ENCODE results near the gene SPACA7.
"Not testable (repeated sequence)": the region's sequence is repeated elsewhere in the genome, so short reads cannot be mapped to it uniquely, and the experiment has no call there.

The SPACA7 gene

DNA sequence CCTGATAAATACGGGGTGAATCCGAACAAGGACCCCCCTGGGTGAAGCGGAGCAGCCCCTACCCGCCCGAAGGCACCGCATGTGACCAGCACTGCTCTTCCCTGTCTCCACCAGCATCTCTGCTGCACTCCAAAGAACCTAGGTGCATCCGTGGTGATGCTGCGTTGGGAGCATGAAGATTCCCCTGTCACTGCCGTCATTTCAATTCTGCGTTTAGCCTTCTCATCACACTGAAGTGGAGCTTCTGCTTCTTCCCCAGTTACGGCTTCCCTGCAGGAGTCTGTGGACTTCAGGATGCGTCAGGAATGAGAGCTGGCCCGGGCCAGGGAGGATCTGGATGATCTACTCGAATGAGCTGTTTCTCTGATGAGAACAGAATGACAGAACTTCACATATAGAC, 47.9 kb downstream of the SPACA7 start:
- Mint-ChIP-seq H3K4me1 (ENCODE audit: low read depth) (no peaks in the 10 kb centered on the region), H3K9me3 (peaks cover 43% of the 10 kb centered on the region), H3K4me3 (no peak overlapping the region), H3K27me3 (ENCODE audit: low read depth) (no peaks in the 10 kb centered on the region), H3K27ac (no peak overlapping the region), H3K36me3 (ENCODE audit: low read depth) (no peaks in the 10 kb centered on the region)
- no peak for DNase-seq (ENCODE audit: low spot score)

DNA sequence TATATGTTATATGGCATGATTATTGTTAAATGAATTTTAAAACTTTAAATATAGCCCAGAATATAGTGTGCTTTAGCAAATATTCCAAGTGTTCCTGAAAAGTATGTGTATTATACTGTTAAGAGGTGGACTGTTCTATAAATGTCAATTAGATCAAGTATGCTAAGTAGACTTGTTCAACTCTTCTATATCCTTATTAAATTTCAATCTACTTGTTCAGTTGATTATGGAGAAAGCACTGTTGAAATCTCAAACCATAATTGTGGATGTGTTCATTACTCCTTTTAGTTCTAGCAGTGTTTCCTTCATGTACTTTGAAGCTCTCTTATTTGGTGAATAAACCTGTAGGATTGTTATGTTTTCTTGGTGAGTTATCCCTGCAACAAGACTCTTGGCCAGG, 52.5 kb downstream of the SPACA7 start:
- Mint-ChIP-seq H3K9me3 (peaks cover 21% of the 10 kb centered on the region), H3K27me3 (ENCODE audit: low read depth) (no peaks in the 10 kb centered on the region), H3K4me1 (ENCODE audit: low read depth) (no peaks in the 10 kb centered on the region), H3K27ac (no peak overlapping the region), H3K4me3 (no peak overlapping the region), H3K36me3 (ENCODE audit: low read depth) (no peaks in the 10 kb centered on the region)
- no peak for DNase-seq (ENCODE audit: low spot score)

DNA sequence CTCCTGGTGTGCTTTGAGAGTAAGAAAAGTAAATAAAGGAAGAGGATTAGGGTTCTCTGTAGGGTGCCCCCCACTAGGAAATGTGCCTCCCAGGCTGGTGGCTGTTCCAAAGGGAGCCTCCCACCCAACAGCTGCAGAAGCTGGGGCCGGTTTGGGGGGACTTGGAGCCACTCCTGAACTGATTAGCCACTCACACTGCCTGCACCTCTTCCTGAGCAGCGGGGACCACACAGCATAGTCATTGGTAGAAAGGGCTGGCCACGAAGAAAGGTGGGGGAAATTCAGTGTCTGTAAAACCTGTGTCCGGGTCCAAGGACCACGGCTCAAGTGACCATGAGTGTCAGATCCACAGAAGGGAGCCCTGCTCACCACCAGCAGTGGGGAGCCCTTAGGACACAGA, 55.6 kb downstream of the SPACA7 start:
- Mint-ChIP-seq H3K36me3 (ENCODE audit: low read depth) (no peaks in the 10 kb centered on the region), H3K4me3 (no peak overlapping the region), H3K27me3 (ENCODE audit: low read depth) (no peaks in the 10 kb centered on the region), H3K4me1 (ENCODE audit: low read depth) (no peaks in the 10 kb centered on the region), H3K27ac (no peak overlapping the region), H3K9me3 (peaks cover 16% of the 10 kb centered on the region)
- no peak for DNase-seq (ENCODE audit: low spot score)

DNA sequence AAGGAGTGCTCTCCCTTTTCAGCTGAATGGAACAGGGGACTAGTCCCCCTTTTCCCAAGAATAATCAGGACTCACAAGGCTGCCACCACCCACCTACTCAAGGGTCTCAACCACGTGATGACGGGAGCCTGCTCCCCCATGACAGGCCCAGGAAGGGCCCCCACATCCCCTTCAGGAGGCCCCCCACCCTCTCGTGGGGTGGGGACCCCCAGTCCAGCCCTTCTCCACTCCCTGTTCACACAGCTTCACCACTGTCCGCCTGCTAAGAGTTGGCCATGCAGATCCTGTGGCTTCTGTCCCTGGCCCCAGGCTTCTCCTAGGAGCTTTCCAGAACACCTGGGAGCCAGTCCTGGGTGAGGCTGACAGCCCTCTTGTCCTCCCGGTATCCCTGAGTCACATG, 56.6 kb downstream of the SPACA7 start:
- H3K9me3 Mint-ChIP-seq = peaks cover 12% of the 10 kb centered on the region
- not testable (repeated sequence) for H3K4me1 Mint-ChIP-seq (ENCODE audit: low read depth); H3K4me3 Mint-ChIP-seq; H3K27me3 Mint-ChIP-seq (ENCODE audit: low read depth); DNase-seq (ENCODE audit: low spot score); H3K27ac Mint-ChIP-seq; H3K36me3 Mint-ChIP-seq (ENCODE audit: low read depth)

DNA sequence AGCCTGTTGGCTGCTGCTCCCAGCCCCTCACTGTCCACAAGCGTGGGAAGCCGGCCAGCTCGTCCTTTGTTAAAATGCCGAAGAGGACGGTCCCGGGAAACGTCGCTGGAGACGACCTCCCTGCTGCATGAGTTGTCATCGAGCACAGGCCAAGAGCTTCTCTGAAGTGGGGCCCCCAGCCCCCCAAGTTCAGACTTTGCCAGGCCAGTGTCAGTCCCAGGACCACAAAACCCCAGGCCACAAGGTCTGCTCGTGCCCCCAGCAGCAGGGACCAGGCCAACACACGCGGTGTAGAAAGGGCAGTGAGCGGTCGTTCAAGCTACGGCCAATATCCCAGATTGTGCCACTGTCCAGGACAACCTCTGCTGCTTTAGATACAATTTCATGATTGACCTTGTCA, 57.4 kb downstream of the SPACA7 start:
- H3K36me3 Mint-ChIP-seq (ENCODE audit: low read depth); H3K4me1 Mint-ChIP-seq (ENCODE audit: low read depth); DNase-seq (ENCODE audit: low spot score); H3K4me3 Mint-ChIP-seq; H3K27ac Mint-ChIP-seq; H3K27me3 Mint-ChIP-seq (ENCODE audit: low read depth): not testable (repeated sequence)
- H3K9me3 Mint-ChIP-seq = peaks cover 19% of the 10 kb centered on the region

DNA sequence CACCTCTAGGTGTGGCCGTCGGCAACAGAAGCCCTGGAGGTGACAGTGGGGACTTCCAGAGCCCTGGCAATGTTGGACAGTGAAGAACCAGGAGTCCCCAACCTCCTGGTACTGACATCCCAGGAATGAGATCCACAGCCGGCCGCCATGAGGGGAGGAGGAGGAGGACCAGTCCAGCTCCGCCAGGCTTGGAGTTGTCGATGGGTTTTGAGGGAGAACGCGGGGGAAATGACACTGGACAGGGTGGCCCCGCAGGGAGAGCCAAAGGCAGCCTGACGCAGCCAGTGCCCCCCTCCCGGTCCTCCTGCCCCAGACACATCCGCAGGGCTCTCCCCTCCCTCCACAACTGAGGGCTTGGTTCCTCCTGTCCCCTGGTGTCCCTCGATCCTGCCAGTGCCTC, 57.9 kb downstream of the SPACA7 start:
- Mint-ChIP-seq H3K4me3 (no peak overlapping the region), H3K4me1 (ENCODE audit: low read depth) (no peaks in the 10 kb centered on the region), H3K27ac (no peak overlapping the region), H3K27me3 (ENCODE audit: low read depth) (no peaks in the 10 kb centered on the region), H3K36me3 (ENCODE audit: low read depth) (no peaks in the 10 kb centered on the region), H3K9me3 (peaks cover 20% of the 10 kb centered on the region)
- no peak for DNase-seq (ENCODE audit: low spot score)

DNA sequence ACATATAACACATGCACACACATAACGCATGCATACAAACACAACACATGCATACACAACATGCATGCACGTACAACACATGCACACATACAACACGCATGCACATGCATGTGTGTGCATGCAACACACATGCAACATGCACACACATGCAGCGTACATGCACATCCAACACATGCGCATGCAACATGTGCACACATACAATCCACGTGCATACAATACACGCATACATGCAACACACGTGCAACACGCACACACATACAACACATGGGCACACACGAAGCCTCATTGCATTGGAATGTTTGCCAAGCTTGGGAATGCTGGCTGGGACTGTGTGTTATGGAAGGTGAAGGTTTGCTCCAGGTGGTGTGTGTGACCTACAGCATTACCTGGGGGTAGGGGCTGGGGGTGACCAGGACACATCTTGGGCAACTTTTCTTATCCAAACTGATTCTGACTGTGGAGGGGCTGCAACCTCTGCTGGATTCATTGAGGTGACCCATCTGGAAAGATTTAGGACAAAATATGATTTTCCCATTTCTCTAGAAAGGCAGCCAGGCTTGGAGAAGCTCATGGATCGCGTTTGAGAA, 58.9 kb downstream of the SPACA7 start:
- DNase-seq (ENCODE audit: low spot score) = no peak
- Mint-ChIP-seq H3K9me3 (peaks cover 12% of the 10 kb centered on the region), H3K36me3 (ENCODE audit: low read depth) (no peaks in the 10 kb centered on the region), H3K4me1 (ENCODE audit: low read depth) (no peaks in the 10 kb centered on the region), H3K4me3 (no peak overlapping the region), H3K27me3 (ENCODE audit: low read depth) (no peaks in the 10 kb centered on the region), H3K27ac (no peak overlapping the region)

DNA sequence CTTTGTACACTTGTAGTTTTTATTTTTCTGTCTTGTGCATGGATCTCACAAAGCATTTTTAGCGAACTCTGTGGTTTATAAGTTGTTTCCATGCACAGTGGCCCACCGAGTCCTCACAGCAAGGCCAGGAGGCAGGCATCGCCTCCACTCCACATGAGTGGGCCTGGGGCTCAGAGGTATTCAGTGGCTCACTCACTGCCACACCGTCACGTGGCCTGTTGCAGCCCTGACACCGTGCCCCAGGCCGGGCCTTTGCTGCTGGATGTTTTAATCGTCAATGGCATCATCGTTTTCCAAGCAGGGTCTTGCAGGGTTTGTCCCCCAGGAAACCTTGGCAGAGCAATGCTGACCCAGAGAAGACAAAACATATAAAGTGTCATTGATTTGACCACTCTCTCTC, 59.8 kb downstream of the SPACA7 start:
- no peak for DNase-seq (ENCODE audit: low spot score)
- Mint-ChIP-seq H3K9me3 (peaks cover 10% of the 10 kb centered on the region), H3K4me3 (no peak overlapping the region), H3K4me1 (ENCODE audit: low read depth) (no peaks in the 10 kb centered on the region), H3K36me3 (ENCODE audit: low read depth) (no peaks in the 10 kb centered on the region), H3K27ac (no peak overlapping the region), H3K27me3 (ENCODE audit: low read depth) (no peaks in the 10 kb centered on the region)

DNA sequence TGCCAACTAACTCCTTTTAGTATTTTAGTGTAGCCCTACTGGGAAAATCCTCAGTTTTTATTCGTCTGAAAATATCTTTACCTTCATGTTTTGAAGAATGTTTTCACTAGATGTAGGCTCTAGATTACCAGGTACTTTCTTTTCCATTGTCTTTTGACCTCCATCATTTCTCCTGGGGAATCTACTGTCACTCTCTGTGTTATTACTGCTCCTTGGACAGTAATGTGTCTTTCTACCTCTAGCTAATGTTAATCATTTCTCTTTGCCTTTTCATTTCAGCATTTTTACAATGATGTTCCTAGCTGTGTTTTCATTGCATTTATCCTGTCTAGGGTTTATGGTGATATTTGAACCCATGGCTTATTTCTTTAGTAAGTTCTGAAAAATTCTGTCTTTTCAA, 61.9 kb downstream of the SPACA7 start:
- H3K9me3 Mint-ChIP-seq = peaks cover 10% of the 10 kb centered on the region
- H3K4me3 Mint-ChIP-seq = no peak overlapping the region
- no peak overlapping the region for H3K27ac Mint-ChIP-seq
- peaks cover under 1% of the 10 kb centered on the region for H3K27me3 Mint-ChIP-seq (ENCODE audit: low read depth)
- H3K4me1 Mint-ChIP-seq (ENCODE audit: low read depth) = no peaks in the 10 kb centered on the region
- H3K36me3 Mint-ChIP-seq (ENCODE audit: low read depth) = no peaks in the 10 kb centered on the region
- DNase-seq (ENCODE audit: low spot score) = no peak

DNA sequence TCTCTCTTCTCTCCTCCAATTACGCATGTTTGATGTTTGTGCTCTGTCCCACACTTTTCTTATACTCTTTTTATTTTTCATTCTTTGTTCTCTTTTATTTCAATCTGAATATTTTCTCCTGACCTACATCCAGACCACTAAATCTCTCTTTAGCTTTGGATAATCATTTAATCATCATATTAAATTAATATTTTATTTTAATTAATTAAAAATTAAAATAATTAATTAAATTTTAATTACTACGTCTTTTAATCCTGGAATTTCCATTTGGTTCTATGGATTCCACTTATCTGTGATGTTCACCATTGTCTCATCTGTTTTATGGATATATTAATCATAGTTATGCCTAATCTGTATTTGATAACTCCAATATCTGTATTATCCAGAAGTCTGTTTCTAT, 62.4 kb downstream of the SPACA7 start:
- H3K27me3 Mint-ChIP-seq (ENCODE audit: low read depth) = peaks cover 5% of the 10 kb centered on the region
- no peak for DNase-seq (ENCODE audit: low spot score)
- H3K27ac Mint-ChIP-seq = no peak overlapping the region
- H3K9me3 Mint-ChIP-seq = peaks cover 10% of the 10 kb centered on the region
- no peak overlapping the region for H3K4me3 Mint-ChIP-seq
- no peaks in the 10 kb centered on the region for H3K4me1 Mint-ChIP-seq (ENCODE audit: low read depth)
- H3K36me3 Mint-ChIP-seq (ENCODE audit: low read depth) = no peaks in the 10 kb centered on the region

DNA sequence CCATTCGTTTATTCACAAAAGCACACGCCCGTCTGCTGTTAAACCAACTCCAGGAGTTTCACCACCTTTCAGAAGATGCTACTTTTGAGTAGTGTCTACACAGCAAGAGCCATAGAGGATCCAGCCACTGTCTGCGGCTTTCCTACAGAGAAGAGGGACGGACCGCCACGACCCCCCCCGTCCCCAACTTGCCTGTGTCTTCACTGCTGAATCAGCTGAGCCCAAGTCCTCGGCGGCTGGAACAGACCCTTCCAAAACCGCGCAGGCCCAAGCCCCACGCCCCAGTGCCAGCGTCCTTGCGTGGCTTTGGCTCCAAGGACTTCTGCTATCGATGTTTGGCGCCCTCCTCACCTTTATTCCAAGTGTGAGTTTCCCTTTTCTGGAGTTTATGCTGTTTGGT, 65.1 kb downstream of the SPACA7 start:
- Mint-ChIP-seq H3K27ac (no peak overlapping the region), H3K27me3 (ENCODE audit: low read depth) (peaks cover 8% of the 10 kb centered on the region), H3K4me3 (no peak overlapping the region), H3K4me1 (ENCODE audit: low read depth) (no peaks in the 10 kb centered on the region), H3K9me3 (peaks cover 7% of the 10 kb centered on the region), H3K36me3 (ENCODE audit: low read depth) (no peaks in the 10 kb centered on the region)
- DNase-seq (ENCODE audit: low spot score) = no peak

DNA sequence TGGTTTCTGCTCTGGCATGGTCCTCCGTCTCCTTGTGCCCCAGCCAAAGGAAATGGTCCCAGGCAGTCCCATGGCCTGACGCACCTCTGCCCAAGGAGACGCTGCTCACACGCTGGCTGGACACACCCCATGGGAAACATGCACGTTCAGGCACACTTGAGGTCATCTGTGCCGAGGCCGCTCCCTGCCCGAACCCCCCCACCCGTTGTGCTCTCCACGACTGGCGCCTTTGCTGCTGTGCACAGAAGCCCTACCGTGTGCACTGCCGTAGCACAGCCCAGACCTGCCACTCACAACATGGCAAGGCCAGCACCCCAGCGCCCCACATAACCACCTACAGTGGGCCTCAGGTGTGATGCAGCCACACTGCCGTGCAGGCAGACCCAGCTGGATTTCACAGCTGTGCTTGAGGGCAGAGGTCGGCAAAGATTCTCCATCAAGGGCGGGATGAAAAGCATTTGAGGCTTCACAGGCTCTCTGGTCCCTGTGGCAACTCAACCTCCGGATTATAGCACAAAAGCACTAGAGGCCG, 65.7 kb downstream of the SPACA7 start:
- Mint-ChIP-seq H3K27ac (no peak overlapping the region), H3K27me3 (ENCODE audit: low read depth) (peaks cover 8% of the 10 kb centered on the region), H3K9me3 (peaks cover 7% of the 10 kb centered on the region), H3K4me1 (ENCODE audit: low read depth) (no peaks in the 10 kb centered on the region), H3K36me3 (ENCODE audit: low read depth) (no peaks in the 10 kb centered on the region), H3K4me3 (no peak overlapping the region)
- DNase-seq (ENCODE audit: low spot score) = no peak

DNA sequence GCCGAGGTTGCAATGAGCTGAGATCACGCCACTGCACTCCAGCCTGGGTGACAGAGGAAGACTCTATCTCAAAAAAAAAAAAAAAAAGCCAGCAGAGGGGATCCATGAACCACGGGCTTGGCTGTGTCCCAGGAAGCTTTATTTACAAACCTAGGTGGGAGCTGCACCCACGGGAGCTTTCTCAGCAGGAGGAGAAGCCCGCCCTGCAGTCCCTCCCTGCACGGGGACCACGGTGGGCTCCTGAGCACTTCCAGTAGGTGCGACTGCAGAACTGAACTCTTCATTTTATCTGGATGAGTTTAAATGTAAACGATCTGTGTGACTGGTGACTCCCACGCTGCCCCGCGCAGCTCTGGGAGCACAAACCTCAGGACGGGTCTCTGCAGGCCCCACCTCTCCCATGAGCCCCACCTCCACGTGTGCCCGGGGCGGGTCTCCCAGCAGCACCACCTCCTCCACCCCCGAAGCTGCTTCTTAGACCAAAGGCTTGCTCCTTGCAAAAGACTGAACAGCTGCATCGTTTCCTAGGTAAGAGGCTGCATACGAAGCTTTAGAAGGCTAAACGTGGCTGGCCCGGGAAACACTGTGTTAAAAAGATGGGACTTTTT, 66.4 kb downstream of the SPACA7 start:
- H3K27me3 Mint-ChIP-seq (ENCODE audit: low read depth) = peaks cover 8% of the 10 kb centered on the region
- no peak for DNase-seq (ENCODE audit: low spot score)

DNA sequence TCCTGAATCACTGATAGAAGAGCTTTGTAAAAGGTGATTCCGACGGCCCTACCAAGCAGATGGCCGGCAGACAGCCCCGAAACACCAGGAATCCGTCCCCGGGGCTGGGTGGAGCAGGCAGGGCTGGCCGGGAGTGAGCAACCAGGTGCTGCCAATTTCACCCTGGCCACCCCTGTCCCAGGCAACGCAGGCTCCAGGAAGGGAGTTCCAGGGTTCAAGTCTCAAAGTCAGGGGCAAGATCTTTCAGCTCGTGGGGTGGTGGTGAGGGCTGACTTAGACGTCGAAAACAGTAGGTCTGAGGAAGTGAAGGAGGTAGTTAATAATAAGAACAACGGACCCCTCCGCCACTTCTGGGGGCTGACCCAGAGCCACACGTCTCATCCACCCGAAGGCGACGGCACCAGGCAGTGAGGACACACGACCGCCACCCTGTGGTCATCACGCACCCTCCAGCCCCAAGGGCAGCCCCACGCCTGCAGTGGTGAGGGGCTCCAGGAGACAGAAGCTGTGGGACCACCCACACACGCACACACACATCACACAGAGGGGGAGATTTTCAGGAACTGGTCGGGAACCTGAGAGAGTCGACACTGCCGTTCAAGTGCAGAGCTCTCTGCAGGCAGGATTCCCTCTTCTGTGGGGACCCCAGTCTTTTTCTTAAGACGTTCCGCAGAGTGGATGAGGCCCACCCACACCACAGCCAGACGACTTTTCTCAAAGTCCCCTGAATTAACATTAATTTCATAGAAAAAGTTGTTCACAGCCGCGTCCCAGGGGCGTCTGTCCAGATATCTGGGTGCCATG, 67.2 kb downstream of the SPACA7 start:
- no peak for DNase-seq (ENCODE audit: low spot score)
- Mint-ChIP-seq H3K4me3 (no peak overlapping the region), H3K27ac (no peak overlapping the region), H3K9me3 (peaks cover 2% of the 10 kb centered on the region), H3K4me1 (ENCODE audit: low read depth) (no peaks in the 10 kb centered on the region), H3K36me3 (ENCODE audit: low read depth) (no peaks in the 10 kb centered on the region), H3K27me3 (ENCODE audit: low read depth) (peaks cover 8% of the 10 kb centered on the region)

More for the DNA sequence above, 66.4 kb downstream of the SPACA7 start:
- Mint-ChIP-seq H3K4me3 (no peak overlapping the region), H3K36me3 (ENCODE audit: low read depth) (no peaks in the 10 kb centered on the region), H3K9me3 (peaks cover 7% of the 10 kb centered on the region), H3K27ac (no peak overlapping the region), H3K4me1 (ENCODE audit: low read depth) (no peaks in the 10 kb centered on the region)
